Measurements from ENCODE around the gene MPPED2.

GRCh38 chr11:30568931-30569330 is 17.2 kb downstream of the MPPED2 start:
- no peak for TF ChIP-seq CTCF (IDR thresholded peaks at IDR 0.05; ENCODE audit: borderline replicate concordance, extremely low read depth, low read length, poor library complexity, severe bottlenecking)
- TF ChIP-seq EZH2 (IDR thresholded peaks at IDR 0.05; ENCODE audit: borderline replicate concordance, low read depth, low read length, severe bottlenecking), result no peak

Data from DND-41 (cell line).